Stimulated activated CD8-positive, alpha-beta memory T cell treated with anti-CD3 and anti-CD28 coated beads, Interleukin-15, amount 100 ng/mL, for 24 hours (primary cell): Measurements from ENCODE around the gene KCTD10.
"Not testable (repeated sequence)": the region's sequence is repeated elsewhere in the genome, so short reads cannot be mapped to it uniquely, and the experiment has no call there.

ENCODE experiments used
- DNase-seq: peaks from one replicate; pipeline ENCODE4 v3.0.0-alpha.2; 2020; ENCODE audit warnings: low read depth

Gene KCTD10

DNA sequence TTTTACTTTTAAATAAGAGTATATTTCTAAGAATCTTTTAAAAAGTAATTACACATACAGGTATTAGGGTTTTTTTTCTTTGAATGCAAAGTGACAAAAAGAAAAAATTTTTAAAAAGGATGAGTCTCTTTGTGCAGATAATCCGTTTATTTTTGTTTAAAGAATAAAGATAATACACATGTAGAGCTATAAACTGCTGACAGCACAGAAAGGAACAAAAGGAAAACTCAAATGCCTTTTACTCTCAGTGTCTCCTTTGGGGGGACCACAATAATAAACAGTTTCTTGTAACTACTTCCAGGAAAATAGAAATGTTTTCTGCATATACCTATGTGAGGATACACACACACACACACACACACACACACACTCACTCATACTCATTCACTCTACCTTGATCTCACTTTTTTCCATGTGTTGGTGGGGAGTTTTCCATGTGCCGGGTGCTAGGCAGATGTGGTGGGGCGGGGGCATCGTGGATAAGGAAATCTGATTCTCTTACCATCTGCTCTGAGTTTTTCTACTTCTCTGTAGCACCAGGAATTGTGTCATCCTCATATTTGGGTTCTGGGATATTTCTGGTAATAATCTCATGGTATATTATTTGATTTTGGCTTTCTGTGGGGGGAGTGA lies 58.1 kb downstream of the KCTD10 start:
- DNase-seq, result no peak

DNA sequence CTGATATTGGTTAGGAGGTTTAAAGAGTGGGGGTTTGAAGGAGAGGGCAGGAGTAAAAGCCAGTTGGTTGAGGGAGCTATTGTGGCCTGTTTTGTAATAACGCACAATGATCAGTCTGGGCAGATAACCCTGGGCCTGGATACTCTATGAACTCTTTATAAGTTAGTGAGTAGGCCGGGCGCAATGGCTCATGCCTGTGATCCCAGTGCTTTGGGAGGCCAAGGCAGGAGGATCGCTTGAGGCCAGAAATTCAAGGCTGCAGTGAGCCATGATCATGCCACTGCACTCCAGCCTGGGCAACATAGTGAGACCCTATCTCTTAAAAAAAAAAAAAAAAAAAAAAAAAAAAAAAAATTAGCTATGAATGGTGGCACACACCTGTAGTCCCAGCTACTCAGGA lies 71.0 kb downstream of the KCTD10 start:
- DNase-seq, result not testable (repeated sequence)

DNA sequence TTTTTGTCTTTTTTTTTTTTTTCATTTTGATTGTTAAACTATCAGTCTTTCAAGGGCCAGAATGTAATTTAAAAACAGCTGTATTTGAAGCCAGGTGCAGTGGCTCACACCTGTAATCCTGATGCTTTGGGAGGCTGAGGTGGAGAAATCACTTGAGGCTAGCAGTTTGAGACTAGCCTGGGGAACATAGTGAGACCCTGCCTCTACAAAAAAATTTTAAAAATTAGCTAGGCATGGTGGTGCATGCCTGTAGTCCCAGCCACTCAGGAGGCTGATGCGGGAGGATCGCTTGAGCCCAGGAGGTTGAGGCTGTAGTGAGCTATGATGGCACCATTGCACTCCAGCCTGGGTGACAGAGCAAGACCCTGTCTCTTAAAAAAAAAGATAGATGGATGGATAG lies 72.3 kb downstream of the KCTD10 start:
- DNase-seq, result not testable (repeated sequence)
